HG03103 (cell line): ENCODE data around the gene PPP6R2.

ENCODE experiments used
- ATAC-seq: cut with Tn5 transposase; IDR thresholded peaks from one replicate; pipeline ENCODE4 v1.9.1; 2021; ENCODE audit warnings: low read depth; ENCODE audit not compliant: unreplicated experiment

Gene PPP6R2

GRCh38 chr22:50440544-50441249 is 97.6 kb downstream of the PPP6R2 start:
- ATAC-seq, result no peak

GRCh38 chr22:50441428-50441993 is 98.4 kb downstream of the PPP6R2 start:
- ATAC-seq, result no peak

- ATAC-seq, result no peak
These were observed 100.1 kb downstream of the PPP6R2 start for GRCh38 chr22:50443197-50443596.

GRCh38 chr22:50443801-50444625 is 100.9 kb downstream of the PPP6R2 start:
- no peak for ATAC-seq

DNA sequence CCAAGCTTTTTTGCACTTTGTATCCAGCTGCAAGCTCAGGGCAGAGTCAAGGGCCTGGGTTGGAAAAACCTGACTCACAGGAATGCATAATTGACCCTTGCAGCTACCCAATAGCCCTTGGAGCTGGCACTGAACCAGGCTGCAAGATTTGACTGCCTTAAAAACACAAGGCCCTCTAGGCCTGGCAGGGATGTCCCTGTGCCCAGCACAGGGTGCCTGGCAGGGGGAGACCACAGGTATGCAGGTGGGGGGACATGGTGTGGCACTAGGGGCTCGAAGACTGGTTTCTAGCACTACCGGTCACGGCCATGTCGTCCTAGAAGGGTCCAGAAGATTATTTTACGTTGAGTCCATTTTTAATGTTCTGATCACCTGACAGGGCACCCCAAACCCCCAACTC is 101.5 kb downstream of the PPP6R2 start:
- ATAC-seq, result no peak

GRCh38 chr22:50445071-50445879 is 102.1 kb downstream of the PPP6R2 start:
- ATAC-seq, result no peak

GRCh38 chr22:50445880-50446707 is 103.0 kb downstream of the PPP6R2 start:
- ATAC-seq, result no peak

DNA sequence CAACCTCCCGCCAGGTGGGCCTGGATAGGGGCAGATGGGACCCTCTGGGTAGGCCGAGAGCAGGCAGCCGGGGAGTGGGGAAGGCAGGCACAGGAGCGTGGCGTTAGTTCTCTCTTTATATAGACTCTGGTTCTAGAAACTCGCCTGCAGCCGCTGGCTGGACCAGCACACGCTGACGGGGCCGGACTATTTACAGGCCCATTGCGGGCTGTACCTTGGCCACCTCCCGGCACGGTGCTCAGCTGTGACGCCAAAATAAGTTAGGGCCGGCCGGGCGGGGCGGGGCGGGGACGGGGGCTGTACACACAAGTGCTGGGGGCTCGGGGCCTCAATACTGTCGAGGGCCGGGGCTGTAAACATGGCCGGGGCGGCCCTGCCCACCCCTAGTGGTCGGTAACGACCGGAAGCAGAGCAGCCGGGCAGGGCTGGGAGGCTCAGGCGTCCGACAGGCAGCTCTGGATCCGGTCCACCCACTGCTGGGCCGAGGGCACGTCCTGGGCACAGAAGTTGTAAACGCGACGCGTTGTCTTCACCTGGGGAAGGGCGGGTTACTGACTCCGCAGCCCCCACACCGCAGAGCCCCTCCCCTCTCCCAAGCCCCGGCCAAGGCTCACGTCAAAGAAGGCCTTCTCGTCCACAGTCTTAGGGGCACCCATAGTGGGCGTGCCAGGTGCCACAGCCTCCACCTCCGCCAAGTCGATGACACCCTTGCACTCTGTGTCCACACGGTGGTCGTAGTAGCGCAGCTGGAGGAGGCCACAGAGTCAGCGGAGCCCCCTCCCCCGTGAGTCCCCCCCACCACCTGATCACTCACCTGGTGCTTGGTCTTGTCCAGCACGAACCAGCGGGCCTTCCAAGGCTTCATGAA is 103.8 kb downstream of the PPP6R2 start:
- ATAC-seq, result no peak

- no peak for ATAC-seq
These were observed 104.7 kb downstream of the PPP6R2 start for GRCh38 chr22:50447576-50448551.

- no peak for ATAC-seq
These were observed 109.5 kb downstream of the PPP6R2 start for GRCh38 chr22:50452649-50453048.

DNA sequence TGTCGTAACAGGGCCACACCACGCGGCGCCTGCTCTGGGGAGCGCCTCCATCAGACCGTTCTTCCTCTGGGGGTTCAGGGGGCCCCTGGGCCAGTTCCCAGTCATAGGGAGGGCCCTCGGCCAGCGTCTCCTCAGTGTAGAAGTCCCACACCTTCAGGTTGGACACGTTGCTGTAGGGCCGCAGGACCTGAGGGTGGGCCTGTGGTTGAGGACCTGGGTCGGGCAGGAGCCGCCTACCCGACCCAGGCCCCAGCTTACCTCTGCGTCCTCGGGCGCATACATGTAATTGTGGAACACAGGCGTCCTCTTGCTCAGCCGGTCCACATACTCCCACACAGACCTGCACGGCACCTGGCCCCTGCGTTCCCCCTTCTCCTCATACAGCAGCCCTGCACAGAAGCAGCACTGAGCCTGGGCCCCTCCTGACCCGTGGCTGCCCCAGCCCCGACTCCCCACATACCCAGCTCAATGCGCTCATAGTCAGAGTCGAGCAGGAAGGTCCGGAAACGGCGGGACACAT is 111.5 kb downstream of the PPP6R2 start:
- no peak for ATAC-seq

DNA sequence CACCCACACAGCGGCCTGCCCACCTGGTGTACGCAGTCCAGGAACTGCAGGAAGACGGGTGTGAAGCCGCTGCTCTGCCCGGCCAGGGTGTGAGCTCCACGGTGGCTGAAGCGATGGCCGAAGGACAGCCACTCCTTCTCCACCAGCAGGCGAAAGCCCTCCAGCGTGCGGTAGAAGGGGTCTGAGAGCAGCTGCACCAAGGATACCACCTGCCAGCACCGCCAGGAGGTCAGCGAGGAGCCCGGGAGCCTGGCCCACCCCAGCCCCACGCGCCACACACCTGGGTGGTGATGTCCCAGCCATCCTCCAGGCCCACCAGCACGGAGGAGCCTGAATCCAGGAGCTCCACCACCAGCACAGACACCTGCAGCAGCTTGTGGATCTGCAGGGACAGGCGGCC is 112.1 kb downstream of the PPP6R2 start:
- ATAC-seq, result no peak

DNA sequence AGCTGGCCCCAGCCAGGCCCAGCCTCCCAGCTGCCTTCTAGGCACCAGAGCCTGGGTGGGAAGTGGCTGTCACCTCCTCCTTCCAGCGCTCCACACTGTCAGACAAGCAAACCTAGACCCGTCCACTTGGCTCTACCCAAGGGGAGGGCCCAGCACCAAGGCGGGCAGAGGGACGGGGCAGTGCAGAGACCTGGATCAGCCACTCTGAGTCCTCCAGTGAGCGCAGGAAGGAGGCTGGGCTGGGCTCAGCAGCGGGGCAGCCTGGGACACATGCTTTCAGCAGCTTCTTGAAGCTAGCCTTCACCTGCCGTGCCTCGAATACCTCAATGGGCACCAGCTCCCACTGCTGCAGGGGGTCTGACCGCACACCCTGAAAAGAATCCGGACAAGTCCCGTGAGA is 112.9 kb downstream of the PPP6R2 start:
- no peak for ATAC-seq

- no peak for ATAC-seq
These were observed 113.5 kb downstream of the PPP6R2 start for GRCh38 chr22:50456466-50457234.

DNA sequence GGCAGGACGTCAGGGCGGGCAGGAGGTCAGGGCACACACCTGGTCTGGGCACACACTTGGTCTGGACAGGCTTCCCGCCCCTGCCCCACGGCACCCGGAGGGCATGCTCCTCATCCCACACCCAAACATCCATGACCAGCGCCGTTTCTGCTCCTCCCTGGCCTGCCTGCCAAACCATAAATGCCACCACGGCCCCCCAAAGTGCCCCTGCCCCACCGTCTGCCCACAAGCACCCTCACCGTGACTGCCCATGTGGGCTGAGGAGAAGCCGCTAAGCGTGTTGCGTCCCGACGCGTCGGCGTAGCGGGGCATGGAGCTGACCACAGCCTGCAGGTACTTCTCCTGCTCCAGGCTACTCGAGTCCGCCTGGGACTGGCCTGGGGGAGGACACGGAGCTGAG is 115.9 kb downstream of the PPP6R2 start:
- no peak for ATAC-seq

GRCh38 chr22:50459496-50460140 is 116.5 kb downstream of the PPP6R2 start:
- ATAC-seq, result no peak
